Endothelial cell of umbilical vein (primary cell): ENCODE measurements around the gene RBKS. TPM values are rescaled to one million over a fixed set of nuclear protein-coding genes. Genes with fewer than 3 reads are reported as not detected.
A peak's percentile ranks its signal among the peaks of the same experiment; 100 is the strongest.

Source experiments
- BruUV-seq: library from RNA; stranded (reverse); fragments of 400-500 nt; replicated peaks from 2 replicates; lab custom pipeline; 2021; lab: Mats Ljungman, UMichigan
- CTCF ChIA-PET: fragments of 300-600, 350-600 bp; sonication (Branson Sonifier 250); formaldehyde crosslinking; loops from one replicate; lab custom pipeline; 2021; ENCODE audit warnings: antibody characterized with exemption, inconsistent platforms; lab: Charles Lee
- POLR2A ChIA-PET: fragments of 300-600, 350-600 bp; sonication (Branson Sonifier 250); formaldehyde crosslinking; loops from one replicate; lab custom pipeline; 2021; ENCODE audit warnings: antibody characterized with exemption, inconsistent platforms; lab: Charles Lee
- DNase-seq: peaks from one replicate; pipeline ENCODE4 v3.0.0-alpha.2; 2011; ENCODE audit warnings: low read depth, low spot score
- FAIRE-seq: peaks from 2 replicates; lab custom pipeline; 2011; peaks lifted over from hg19 to GRCh38; lab: Jason Lieb, UNC
- H2AFZ ChIP-seq: 2 replicates; pipeline ENCODE4 v1.6.0; 2012; ENCODE audit warnings: low read depth, low read length, control low read depth, inconsistent platforms
- H3K27ac ChIP-seq: 2 replicates; pipeline ENCODE4 v1.5.1; 2011; ENCODE audit warnings: low read depth, mild to moderate bottlenecking, control low read depth, low read length, moderate library complexity; ENCODE audit not compliant: insufficient read depth
- H3K27me3 ChIP-seq, 2 experiments: 2 replicates each; pipeline versions ENCODE4 v1.6.0 to v1.6.1; 2011; ENCODE audit warnings: low read length in 2 of 2, mixed read lengths in 1 of 2; ENCODE audit not compliant: control insufficient read depth in 2 of 2, insufficient read depth in 2 of 2
- H3K36me3 ChIP-seq, 2 experiments: 2 replicates in 1 of 2; 3 replicates in 1 of 2; pipeline ENCODE4 v1.5.1; 2011; ENCODE audit warnings: low read length in 2 of 2, mild to moderate bottlenecking in 1 of 2, moderate library complexity in 1 of 2; ENCODE audit not compliant: control insufficient read depth in 2 of 2, insufficient read depth in 2 of 2; ENCODE audit errors: extremely low read depth in 1 of 2
- H3K4me1 ChIP-seq: 3 replicates; pipeline ENCODE4 v1.5.1; 2011; ENCODE audit warnings: mild to moderate bottlenecking, low read length; ENCODE audit not compliant: control insufficient read depth, insufficient read depth; ENCODE audit errors: extremely low read depth
- H3K4me2 ChIP-seq: 2 replicates; pipeline ENCODE4 v1.6.1; 2011; ENCODE audit warnings: low read length, control low read depth, mixed read lengths; ENCODE audit not compliant: insufficient read depth
- H3K4me3 ChIP-seq, 3 experiments: fragments of 200-600 bp in 1 of 3; sonication (generic), shearing (Covaris generic) in 1 of 3; replicated peaks in 1 of 3; 2 replicates each; pipeline ENCODE4 v1.5.1; 2011 to 2016; ENCODE audit warnings: control low read depth in 3 of 3, low read length in 3 of 3, mild to moderate bottlenecking in 2 of 3, inconsistent platforms in 1 of 3, low read depth in 1 of 3, moderate library complexity in 1 of 3; ENCODE audit not compliant: insufficient read depth in 1 of 3
- H3K79me2 ChIP-seq: 2 replicates; pipeline ENCODE4 v1.6.0; 2012; ENCODE audit warnings: low read length, inconsistent platforms; ENCODE audit not compliant: control insufficient read depth, insufficient read depth
- H3K9ac ChIP-seq: replicated peaks from 2 replicates; pipeline ENCODE3; 2011; ENCODE audit warnings: low read length, control low read depth; ENCODE audit not compliant: insufficient read depth; ENCODE audit errors: extremely low read depth
- H3K9me1 ChIP-seq: replicated peaks from 3 replicates; pipeline ENCODE4 v1.6.0; 2011; ENCODE audit warnings: mild to moderate bottlenecking, low read length; ENCODE audit not compliant: control insufficient read depth, insufficient read depth; ENCODE audit errors: extremely low read depth
- H3K9me3 ChIP-seq: replicated peaks from 2 replicates; pipeline ENCODE4 v1.5.1; 2012; ENCODE audit warnings: low read length, inconsistent platforms; ENCODE audit not compliant: control insufficient read depth, insufficient read depth
- H4K20me1 ChIP-seq: replicated peaks from 2 replicates; pipeline ENCODE3; 2011; ENCODE audit warnings: mild to moderate bottlenecking, low read length; ENCODE audit not compliant: control insufficient read depth, insufficient read depth; ENCODE audit errors: extremely low read depth
- CTCF ChIP-seq, 2 donors: IDR thresholded peaks; 1 replicate in 1 of 2; 2 replicates in 1 of 2; pipeline ENCODE4 v1.5.1; 2011; ENCODE audit warnings: low read length in 2 of 2, mild to moderate bottlenecking in 2 of 2, moderate library complexity in 2 of 2, control low read depth in 1 of 2, inconsistent platforms in 1 of 2, low read depth in 1 of 2; ENCODE audit not compliant: insufficient read depth in 1 of 2; ENCODE audit errors: extremely low read depth in 1 of 2
- EZH2 ChIP-seq: IDR thresholded peaks from 2 replicates; pipeline ENCODE4 v1.6.1; 2012; ENCODE audit warnings: borderline replicate concordance, low read depth, mild to moderate bottlenecking, moderate library complexity, low read length, inconsistent platforms; ENCODE audit not compliant: severe bottlenecking
- FOS ChIP-seq: IDR thresholded peaks from 2 replicates; pipeline ENCODE4 v1.6.1; 2011; ENCODE audit warnings: mild to moderate bottlenecking, low read length, moderate library complexity, borderline replicate concordance; ENCODE audit not compliant: insufficient read depth
- GATA2 ChIP-seq: IDR thresholded peaks from 2 replicates; pipeline ENCODE4 v1.7.0; 2011; ENCODE audit warnings: low read depth, mild to moderate bottlenecking, moderate library complexity, mixed read lengths, low read length; ENCODE audit not compliant: insufficient read length, insufficient read depth
- JUN ChIP-seq: IDR thresholded peaks from 2 replicates; pipeline ENCODE4 v1.6.1; 2011; ENCODE audit warnings: borderline replicate concordance, low read depth; ENCODE audit not compliant: insufficient read length, insufficient read depth
- MAX ChIP-seq: IDR thresholded peaks from 2 replicates; pipeline ENCODE4 v1.6.1; 2011; ENCODE audit not compliant: insufficient read depth, insufficient read length
- MYC ChIP-seq: IDR thresholded peaks from one replicate; pipeline ENCODE4 v1.6.1; 2011; ENCODE audit warnings: mild to moderate bottlenecking, low read depth, low read length
- POLR2A ChIP-seq: IDR thresholded peaks from 2 replicates; pipeline ENCODE4 v1.6.1; 2012; ENCODE audit warnings: low read depth, mild to moderate bottlenecking, control low read depth, low read length
- POLR2AphosphoS5 ChIP-seq: IDR thresholded peaks from 2 replicates; pipeline ENCODE4 v1.6.1; 2012; ENCODE audit warnings: low read depth, mild to moderate bottlenecking, control low read depth, low read length, moderate library complexity; ENCODE audit not compliant: insufficient read depth
- dilution Hi-C: fragments of 300-500 bp; cut with MboI; formaldehyde crosslinking; loops from one replicate; pipeline ENCODE4 v1.15.0; 2019; ENCODE audit warnings: low sequenced_read_pairs; ENCODE audit not compliant: extremely low pct_ligation_motif_present
- intact Hi-C: fragments of 100-400 bp; cut with micrococcal nuclease; formaldehyde crosslinking; loops from one replicate; pipeline ENCODE4 v1.10.0; 2022
- polyA plus RNA-seq, 4 experiments: library from polyadenylated mRNA; depleted of rRNA in 3 of 4; stranded (reverse) in 3 of 4; unstranded in 1 of 4; fragments of >200 nt; gene quantifications; 2 replicates each; pipeline versions ENCODE4 v1.2.1 to v1.2.3, GENCODE V29; 2011 to 2012; ENCODE audit warnings: missing spikeins in 1 of 4
- total RNA-seq: library from RNA; stranded (reverse); gene quantifications from 2 replicates; pipeline ENCODE4 v1.2.3, GENCODE V29; 2021

RBKS gene
- total and polyA plus RNA-seq, 2 donors (not counting 3 experiments of a cell fraction or from before 2014, with no cell fraction given), result 0.64 to 1.8 TPM

GRCh38 chr2:27920148-27920885, 30.1 kb upstream of the RBKS start:
- BruUV-seq, result TSS peak; percentile 100
- POLR2A ChIA-PET, result no interaction called here
- dilution Hi-C loops, result no loop called here
- no peaks in the 10 kb centered on the region for H3K9me1 ChIP-seq
- H3K9ac ChIP-seq, result peak overlapping the region; percentile 70
- intact Hi-C loops, result loop anchor here (1.0 kb wide), 8 partner anchors 26 to 476 kb away; partner anchors contain the start of genes BABAM2 and RBKS
- DNase-seq (peak; percentile 95), FAIRE-seq (peak; percentile 89)
- H3K36me3 ChIP-seq, result no peaks in the 10 kb centered on the region
- H2AFZ ChIP-seq, result no peak overlapping the region
- H3K4me2 ChIP-seq, result peak overlapping the region; percentile 72
- H3K4me3 ChIP-seq, result peak overlapping the region in 1 of 3 experiments; percentile 14
- TF ChIP-seq POLR2AphosphoS5 (peak; percentile 57), POLR2A (no peak), MYC (no peak), JUN (peak; percentile 78), EZH2 (no peak), CTCF (IDR thresholded peaks at IDR 0.05; ENCODE audit: extremely low read depth in 1 of 2, insufficient read depth in 1 of 2, low read depth in 1 of 2, low read length in 2 of 2) (no peak), MAX (no peak), GATA2 (no peak), FOS (peak; percentile 23)
- H3K9me3 ChIP-seq, result no peaks in the 10 kb centered on the region
- no peaks in the 10 kb centered on the region for H4K20me1 ChIP-seq
- H3K4me1 ChIP-seq, result peaks cover 17% of the 10 kb centered on the region
- no peaks in the 10 kb centered on the region for H3K79me2 ChIP-seq
- peak overlapping the region; percentile 96 for H3K27ac ChIP-seq
- CTCF ChIA-PET, result interaction anchor here (0.9 to 1.6 kb wide), 5 partner anchors 12 to 356 kb away, joined by 3 to 5 read pairs (median 3); no protein-coding TSS in a partner anchor
- H3K27me3 ChIP-seq, result no peaks in the 10 kb centered on the region
